PFSK-1 (cell line): ENCODE results near the gene EN1.

Source experiments
- POLR2AphosphoS5 ChIP-seq: IDR thresholded peaks from 2 replicates; pipeline ENCODE4 v1.6.1; 2012; ENCODE audit warnings: low read depth, mild to moderate bottlenecking, control low read depth, low read length, moderate library complexity
- REST ChIP-seq, 2 experiments: IDR thresholded peaks; 2 replicates each; pipeline versions ENCODE4 v1.6.1 to v1.8.0; 2011 to 2012; ENCODE audit warnings: low read depth in 2 of 2, low read length in 2 of 2, control low read depth in 1 of 2, inconsistent platforms in 1 of 2, mild to moderate bottlenecking in 1 of 2, moderate library complexity in 1 of 2; ENCODE audit not compliant: insufficient read depth in 1 of 2
- SIN3A ChIP-seq: IDR thresholded peaks from 2 replicates; pipeline ENCODE4 v1.6.1; 2012; ENCODE audit warnings: mild to moderate bottlenecking, low read length, moderate library complexity, borderline replicate concordance; ENCODE audit not compliant: insufficient read depth
- TAF1 ChIP-seq: IDR thresholded peaks from 2 replicates; pipeline ENCODE4 v1.6.1; 2012; ENCODE audit warnings: low read length, control low read depth, borderline replicate concordance; ENCODE audit not compliant: insufficient read depth

GRCh38 chr2:118852605-118853128 lies 5.2 kb upstream of the EN1 start:
- TF ChIP-seq POLR2AphosphoS5: no peak
- no peak for TF ChIP-seq REST (IDR thresholded peaks at IDR 0.05; ENCODE audit: insufficient read depth in 1 of 2, low read depth in 2 of 2, low read length in 2 of 2)
- TF ChIP-seq SIN3A: no peak
- TF ChIP-seq TAF1: no peak
